ENCODE data around the gene UBE2J2. TPM values are rescaled to one million over a fixed set of nuclear protein-coding genes. Genes with fewer than 3 reads are reported as not detected.

The UBE2J2 gene
- polyA plus RNA-seq, 1 donor from 2014 or later: 79.7 TPM

- Histone ChIP-seq H4K20me1 (ENCODE audit: insufficient read depth) (no peaks in the 10 kb centered on the region), H3F3A (ENCODE audit: insufficient read depth, low read length, poor library complexity, severe bottlenecking) (no peaks in the 10 kb centered on the region), H3K9ac (ENCODE audit: low read length) (no peak overlapping the region), H3K36me3 (ENCODE audit: insufficient read depth, low read length) (no peaks in the 10 kb centered on the region), H3K9me2 (ENCODE audit: insufficient read depth, low read length) (no peaks in the 10 kb centered on the region), H3K79me2 (replicated peaks; ENCODE audit: insufficient read depth, low read length) (no peaks in the 10 kb centered on the region), H3K9me3 (ENCODE audit: low read length) (no peaks in the 10 kb centered on the region), H3K4me2 (ENCODE audit: low read length) (no peak overlapping the region), H3K27me3 (ENCODE audit: insufficient read depth, low read depth, low read length) (no peaks in the 10 kb centered on the region), H2AFZ (ENCODE audit: low read depth, low read length) (no peak overlapping the region), H3K4me3 (ENCODE audit: low read length) (no peak overlapping the region), H3K27ac (ENCODE audit: low read length) (no peak overlapping the region)
- TF ChIP-seq EZH2 (IDR thresholded peaks at IDR 0.05; ENCODE audit: borderline replicate concordance, insufficient read depth, low read length, poor library complexity, severe bottlenecking) (no peak), SMC3 (conservative IDR thresholded peaks at IDR 0.05; ENCODE audit: poor library complexity) (no peak), CTCF (IDR thresholded peaks at IDR 0.05; ENCODE audit: poor library complexity, severe bottlenecking) (no peak), EP300 (conservative IDR thresholded peaks at IDR 0.05; ENCODE audit: poor library complexity, severe bottlenecking) (no peak)
Measured at GRCh38 chr1:1286313-1287261, 12.9 kb upstream of the UBE2J2 start.

DNA sequence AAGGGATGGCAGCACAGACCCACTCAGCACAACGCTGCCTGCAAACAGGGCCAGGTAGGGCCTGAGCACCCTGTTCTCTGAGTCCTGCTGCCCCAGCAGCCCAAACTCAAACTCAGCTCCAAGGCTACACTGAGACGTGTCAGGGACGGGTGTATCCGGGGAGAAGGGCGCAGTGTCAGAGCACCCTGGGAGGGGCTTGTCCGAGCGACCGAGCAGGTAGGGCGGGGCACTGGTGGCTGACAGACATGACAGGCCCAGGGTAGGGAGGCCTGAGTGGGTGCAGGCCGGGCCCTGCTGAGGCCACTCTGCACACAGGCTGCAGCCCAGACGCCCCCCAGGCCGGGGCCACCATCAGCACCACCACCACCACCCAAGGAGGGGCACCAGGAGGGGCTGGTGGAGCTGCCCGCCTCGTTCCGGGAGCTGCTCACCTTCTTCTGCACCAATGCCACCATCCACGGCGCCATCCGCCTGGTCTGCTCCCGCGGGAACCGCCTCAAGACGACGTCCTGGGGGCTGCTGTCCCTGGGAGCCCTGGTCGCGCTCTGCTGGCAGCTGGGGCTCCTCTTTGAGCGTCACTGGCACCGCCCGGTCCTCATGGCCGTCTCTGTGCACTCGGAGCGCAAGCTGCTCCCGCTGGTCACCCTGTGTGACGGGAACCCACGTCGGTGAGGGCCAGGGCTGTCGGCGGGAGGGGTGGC, 12.1 kb upstream of the UBE2J2 start:
- H3K9me2 ChIP-seq (ENCODE audit: insufficient read depth, low read length): no peaks in the 10 kb centered on the region
- H3K27me3 ChIP-seq (ENCODE audit: insufficient read depth, low read depth, low read length): no peaks in the 10 kb centered on the region
- H3K4me2 ChIP-seq (ENCODE audit: low read length): no peak overlapping the region
- no peaks in the 10 kb centered on the region for H3K9me3 ChIP-seq (ENCODE audit: low read length)
- H4K20me1 ChIP-seq (ENCODE audit: insufficient read depth): no peaks in the 10 kb centered on the region
- no peak overlapping the region for H3K9ac ChIP-seq (ENCODE audit: low read length)
- H3K36me3 ChIP-seq (ENCODE audit: insufficient read depth, low read length): no peaks in the 10 kb centered on the region
- H2AFZ ChIP-seq (ENCODE audit: low read depth, low read length): no peak overlapping the region
- no peak for TF ChIP-seq TAF1 (IDR thresholded peaks at IDR 0.05; ENCODE audit: low read depth)
- no peak for TF ChIP-seq SMC3 (conservative IDR thresholded peaks at IDR 0.05; ENCODE audit: poor library complexity)
- no peak for TF ChIP-seq POLR2AphosphoS5 (IDR thresholded peaks at IDR 0.05)
- TF ChIP-seq, protein P1, sequence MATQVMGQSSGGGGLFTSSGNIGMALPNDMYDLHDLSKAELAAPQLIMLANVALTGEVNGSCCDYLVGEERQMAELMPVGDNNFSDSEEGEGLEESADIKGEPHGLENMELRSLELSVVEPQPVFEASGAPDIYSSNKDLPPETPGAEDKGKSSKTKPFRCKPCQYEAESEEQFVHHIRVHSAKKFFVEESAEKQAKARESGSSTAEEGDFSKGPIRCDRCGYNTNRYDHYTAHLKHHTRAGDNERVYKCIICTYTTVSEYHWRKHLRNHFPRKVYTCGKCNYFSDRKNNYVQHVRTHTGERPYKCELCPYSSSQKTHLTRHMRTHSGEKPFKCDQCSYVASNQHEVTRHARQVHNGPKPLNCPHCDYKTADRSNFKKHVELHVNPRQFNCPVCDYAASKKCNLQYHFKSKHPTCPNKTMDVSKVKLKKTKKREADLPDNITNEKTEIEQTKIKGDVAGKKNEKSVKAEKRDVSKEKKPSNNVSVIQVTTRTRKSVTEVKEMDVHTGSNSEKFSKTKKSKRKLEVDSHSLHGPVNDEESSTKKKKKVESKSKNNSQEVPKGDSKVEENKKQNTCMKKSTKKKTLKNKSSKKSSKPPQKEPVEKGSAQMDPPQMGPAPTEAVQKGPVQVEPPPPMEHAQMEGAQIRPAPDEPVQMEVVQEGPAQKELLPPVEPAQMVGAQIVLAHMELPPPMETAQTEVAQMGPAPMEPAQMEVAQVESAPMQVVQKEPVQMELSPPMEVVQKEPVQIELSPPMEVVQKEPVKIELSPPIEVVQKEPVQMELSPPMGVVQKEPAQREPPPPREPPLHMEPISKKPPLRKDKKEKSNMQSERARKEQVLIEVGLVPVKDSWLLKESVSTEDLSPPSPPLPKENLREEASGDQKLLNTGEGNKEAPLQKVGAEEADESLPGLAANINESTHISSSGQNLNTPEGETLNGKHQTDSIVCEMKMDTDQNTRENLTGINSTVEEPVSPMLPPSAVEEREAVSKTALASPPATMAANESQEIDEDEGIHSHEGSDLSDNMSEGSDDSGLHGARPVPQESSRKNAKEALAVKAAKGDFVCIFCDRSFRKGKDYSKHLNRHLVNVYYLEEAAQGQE (IDR thresholded peaks at IDR 0.05; ENCODE audit: borderline replicate concordance): no peak
- TF ChIP-seq RAD21 (conservative IDR thresholded peaks at IDR 0.05): no peak
- TF ChIP-seq EP300 (conservative IDR thresholded peaks at IDR 0.05; ENCODE audit: poor library complexity, severe bottlenecking): no peak
- TF ChIP-seq CTCF (IDR thresholded peaks at IDR 0.05; ENCODE audit: poor library complexity, severe bottlenecking): no peak
- no peak for TF ChIP-seq EZH2 (IDR thresholded peaks at IDR 0.05; ENCODE audit: borderline replicate concordance, insufficient read depth, low read length, poor library complexity, severe bottlenecking)
- TF ChIP-seq MXI1 (conservative IDR thresholded peaks at IDR 0.05; ENCODE audit: poor library complexity, severe bottlenecking): no peak
- H3K4me3 ChIP-seq (ENCODE audit: low read length): no peak overlapping the region
- no peaks in the 10 kb centered on the region for H3K79me2 ChIP-seq (replicated peaks; ENCODE audit: insufficient read depth, low read length)
- no peak overlapping the region for H3K27ac ChIP-seq (ENCODE audit: low read length)
- no peaks in the 10 kb centered on the region for H3F3A ChIP-seq (ENCODE audit: insufficient read depth, low read length, poor library complexity, severe bottlenecking)

Data from neural cell (in vitro differentiated cells).